HG03097 (cell line): Measurements from ENCODE around the gene STYX.
A peak's percentile ranks its signal among the peaks of the same experiment; 100 is the strongest.

ENCODE experiments used
- ATAC-seq: cut with Tn5 transposase; IDR thresholded peaks from one replicate; pipeline ENCODE4 v1.9.1; 2021; ENCODE audit not compliant: unreplicated experiment, low FRiP score

The STYX gene

DNA sequence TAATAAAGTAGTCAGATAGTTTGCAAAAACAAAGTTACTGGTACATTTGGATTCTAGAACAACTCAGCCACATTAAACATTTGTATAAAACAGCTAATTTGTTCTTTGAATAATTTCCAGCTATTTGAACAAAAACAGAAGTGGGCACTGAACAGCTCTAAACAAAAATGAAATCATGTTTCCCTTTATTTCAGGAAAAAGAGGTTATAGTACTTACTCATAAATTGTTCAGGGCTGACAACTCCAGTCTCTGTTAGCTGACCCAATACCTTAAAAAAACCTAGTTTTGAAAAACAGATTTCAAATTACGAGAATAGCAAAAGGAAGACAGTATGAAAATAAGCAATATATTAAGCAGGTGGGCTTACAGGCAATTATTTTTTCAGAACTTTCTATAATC, 53.2 kb downstream of the STYX start:
- no peak for ATAC-seq

DNA sequence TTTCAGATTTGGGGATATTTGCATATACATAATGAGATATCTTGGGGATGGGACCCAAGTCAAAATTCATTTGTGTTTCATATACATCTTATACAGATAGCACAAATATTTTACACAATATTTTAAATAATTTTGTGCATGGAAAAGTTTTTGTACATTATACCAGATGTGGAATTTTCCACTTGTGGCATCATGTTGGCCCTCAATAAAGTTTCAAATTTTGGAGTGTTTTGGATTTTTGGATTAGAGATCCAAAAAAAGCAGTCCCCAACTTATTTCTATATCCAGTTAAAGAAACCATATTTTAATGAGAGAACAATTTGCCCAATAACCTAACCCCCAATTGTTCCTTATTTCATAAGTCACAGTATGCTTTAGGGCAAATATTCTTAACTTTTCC, 56.9 kb downstream of the STYX start:
- ATAC-seq = no peak

DNA sequence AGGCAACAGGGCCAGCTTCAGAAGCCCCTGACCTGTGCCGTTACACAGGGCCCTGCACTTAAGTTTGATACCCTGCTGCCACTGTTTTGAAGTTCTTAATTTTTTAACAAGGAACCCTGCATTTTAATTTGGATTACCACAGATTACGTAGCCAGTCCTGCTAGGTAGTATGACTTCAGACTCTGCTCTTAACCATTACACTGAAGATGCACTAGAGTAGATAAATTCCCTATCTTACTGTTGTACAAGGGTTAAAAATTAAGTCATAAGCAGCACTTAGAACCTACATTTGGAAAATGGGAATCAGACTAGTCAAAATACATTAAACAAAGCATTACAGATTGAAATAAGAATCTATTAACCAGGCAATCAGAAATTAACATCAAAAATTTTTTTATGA, 59.2 kb downstream of the STYX start:
- no peak for ATAC-seq

DNA sequence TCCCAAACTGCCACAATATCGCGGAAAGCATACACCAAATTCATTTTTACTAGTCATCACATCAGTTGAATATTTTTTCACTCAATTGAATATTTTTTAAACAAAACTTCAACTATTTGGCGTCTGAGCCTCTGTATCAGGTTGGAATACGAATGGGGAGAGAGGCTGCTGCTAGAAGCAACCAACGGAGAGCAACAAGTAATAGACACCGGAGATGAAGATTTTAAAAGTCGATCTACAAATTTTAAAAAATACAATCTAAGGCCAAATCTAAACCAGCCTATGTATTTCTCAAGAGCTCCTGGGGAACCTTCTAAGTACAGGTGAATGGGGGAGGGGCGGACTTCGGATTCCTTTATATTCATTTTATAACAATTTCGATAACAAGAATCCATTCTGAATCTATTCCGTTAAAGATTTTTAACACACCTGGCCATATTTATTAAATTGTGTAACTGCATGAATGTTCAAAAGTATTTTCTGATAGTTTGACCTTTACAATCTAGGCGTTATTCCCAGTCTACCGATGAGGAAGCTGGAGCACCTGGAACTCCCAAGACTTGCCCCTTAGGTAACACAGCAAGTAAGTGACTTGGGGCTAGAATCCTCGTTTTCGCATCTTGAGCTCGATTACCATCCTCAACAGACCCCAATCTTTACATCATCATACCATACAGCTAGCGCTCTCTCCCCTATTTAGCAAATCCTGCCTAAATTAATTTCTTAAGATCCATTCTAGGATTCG, 60.2 kb downstream of the STYX start:
- no peak for ATAC-seq

DNA sequence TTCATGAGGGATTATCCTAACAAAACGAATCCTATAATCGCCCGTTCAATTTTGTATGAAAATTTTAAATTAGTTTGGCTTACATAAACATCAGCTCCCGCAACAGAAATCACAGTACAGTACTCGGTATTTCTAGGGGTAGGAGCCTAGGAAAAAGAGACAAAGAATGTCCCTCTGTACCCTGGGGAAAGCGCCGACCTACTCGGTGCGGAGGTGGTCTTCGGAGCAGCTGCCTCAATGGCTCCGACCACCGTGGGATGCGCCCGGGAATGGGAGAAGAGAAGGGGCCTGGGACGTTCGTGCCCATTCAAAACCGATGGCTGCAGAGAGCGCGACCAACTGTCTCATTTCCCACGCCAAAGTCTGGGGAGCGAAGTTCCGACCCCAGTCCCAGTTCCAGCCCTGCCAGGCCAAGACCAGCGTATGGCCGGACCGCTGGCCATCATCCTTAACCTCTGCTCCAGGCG, 60.8 kb downstream of the STYX start:
- ATAC-seq = no peak

DNA sequence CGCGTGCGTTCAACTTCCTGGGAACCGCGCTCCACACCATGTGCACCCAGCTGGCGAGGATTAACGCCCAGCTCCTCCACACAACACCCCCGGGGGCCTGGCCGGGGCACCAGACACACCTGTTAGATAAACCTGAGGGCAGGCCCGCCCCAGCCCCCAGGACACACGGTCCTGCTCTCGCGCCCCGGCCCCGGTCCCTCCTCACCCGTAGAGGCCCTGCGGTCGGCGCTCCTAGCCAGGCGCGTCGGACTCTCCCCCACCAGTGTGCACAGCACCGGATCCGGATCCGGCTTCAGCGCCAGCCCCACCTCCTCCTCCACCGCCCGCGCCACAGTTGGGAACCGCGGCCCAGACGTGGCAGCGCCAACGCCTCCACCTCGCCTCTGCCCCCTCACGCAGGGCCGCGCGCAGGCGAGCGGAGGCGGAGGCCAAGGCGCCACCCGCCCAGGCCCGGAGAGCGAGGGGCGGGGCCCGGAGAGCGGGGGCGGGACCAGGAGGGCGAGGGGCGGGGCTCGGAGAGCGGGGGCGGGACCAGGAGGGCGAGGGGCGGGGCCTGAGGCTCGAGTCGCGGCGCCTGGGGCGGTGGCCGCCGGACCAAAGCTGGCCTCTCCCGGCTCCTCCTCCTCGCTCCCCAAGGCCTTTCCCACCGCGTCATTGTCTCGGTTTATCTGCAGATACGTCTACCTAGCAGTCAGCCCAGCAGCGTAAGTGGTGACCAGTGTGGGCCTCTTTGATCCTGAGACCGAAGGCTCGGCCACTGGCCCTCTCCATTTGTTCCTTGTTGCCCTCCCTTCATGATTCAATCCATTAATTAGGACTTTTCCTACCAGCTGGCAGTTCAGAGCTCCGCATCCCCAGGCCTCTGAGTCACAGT, 61.5 kb downstream of the STYX start, which contains the start of gene GNPNAT1:
Gene GNPNAT1 (minus strand): TSS at position 385 of the 874 bp plus-strand sequence. CDS start 6,957 bp downstream, outside the sequence.
- peak; percentile 93 for ATAC-seq

DNA sequence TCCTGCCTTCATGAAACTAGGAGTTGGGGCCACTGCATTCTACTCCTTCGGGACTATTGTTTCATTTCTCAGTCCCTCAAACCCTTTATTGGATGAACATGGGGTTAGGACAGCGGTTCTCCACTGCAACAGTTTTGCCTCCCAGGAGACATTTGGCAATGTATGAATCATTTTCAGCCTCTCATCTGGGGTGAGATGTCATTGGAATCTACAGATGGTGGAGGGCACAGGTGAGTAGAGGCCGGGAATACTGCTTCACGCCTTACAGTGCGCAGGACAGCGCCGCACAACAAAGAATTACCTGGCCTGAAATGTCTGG, 62.1 kb downstream of the STYX start:
- ATAC-seq = no peak

DNA sequence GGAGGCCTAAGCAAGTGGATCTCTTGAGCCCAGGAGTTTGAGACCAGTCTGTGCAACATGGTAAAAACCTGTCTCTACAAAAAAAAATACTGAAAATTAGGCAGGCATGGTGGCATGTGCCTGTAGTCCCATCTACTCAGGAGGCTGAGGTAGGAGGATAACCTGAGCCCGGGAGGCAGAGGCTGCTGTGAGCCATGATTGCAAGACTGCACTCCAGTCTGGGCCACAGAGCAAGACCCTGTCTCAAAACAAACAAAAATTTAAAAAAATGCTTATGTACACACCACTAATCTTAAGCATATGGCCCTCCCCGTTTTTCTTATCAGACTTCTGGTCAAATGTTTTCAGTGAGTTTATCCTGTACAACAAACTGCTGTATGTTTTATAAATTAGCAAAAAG, 63.1 kb downstream of the STYX start:
- no peak for ATAC-seq

DNA sequence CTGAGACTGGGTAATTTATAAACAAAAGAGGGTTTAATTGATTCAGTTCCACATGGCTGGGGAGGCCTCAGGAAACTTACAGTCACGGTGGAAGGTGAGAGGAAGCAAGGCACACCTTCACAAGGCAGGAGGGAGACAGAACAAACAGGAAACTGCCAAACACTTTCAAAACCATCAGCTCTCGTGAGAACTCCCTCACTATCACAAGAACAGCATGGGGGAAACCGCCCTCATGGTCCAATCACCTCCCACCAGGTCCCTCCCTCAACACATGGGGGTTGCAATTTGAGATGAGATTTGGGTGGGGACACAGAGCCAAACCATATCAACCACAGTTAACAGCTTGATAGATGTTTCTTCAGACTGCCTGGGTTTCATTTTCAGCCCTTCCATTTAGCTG, 67.7 kb downstream of the STYX start:
- no peak for ATAC-seq

DNA sequence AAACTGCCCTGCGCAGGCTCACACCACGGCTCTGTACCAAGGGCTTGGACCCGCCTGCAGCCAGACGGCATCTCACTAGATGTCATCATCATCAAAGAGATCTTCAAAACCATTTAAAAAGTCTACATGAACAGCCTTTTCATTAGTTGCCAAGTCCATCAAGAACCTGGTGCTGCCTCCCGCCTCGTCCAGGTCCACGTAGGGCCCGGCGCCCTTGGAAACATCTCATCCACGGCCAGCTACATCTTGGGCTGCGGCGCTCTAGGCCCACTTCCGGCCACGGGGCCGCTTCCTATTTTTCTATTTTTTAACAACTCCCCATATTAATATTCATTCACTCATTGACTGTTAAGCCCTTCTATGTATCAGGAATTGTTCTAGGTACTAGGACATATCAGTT, 68.9 kb downstream of the STYX start:
- no peak for ATAC-seq

DNA sequence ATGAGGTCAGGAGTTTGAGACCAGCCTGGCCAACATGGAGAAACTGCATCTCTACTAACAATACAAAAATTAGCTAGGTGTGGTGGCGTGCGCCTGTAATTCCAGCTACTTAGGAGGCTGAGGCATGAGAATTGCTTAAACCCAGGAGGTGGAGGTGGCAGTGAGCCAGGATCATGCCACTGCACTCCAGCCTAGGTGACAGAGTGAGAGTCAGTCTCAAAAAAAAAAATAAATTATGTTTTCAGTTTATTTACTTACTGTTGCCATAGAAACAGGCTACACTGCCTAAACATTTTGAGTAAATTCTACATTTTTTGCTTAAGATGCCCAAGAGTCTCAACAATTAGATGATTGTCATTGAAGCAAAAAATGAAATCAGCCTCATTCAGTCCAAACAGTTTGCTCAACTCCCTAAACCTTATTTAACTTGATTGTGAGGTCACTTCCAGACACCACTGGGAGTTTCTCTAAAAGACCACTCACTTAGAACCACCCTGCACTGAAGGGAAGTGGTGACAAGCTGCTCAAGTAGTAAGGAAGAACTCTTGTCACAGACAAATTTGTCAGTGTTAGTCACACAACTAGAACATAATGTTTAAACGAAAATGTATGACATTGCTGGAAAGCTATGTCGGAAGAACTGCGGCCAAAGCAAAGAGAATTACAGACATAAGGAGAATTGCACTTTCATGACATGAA, 71.2 kb downstream of the STYX start:
- no peak for ATAC-seq

DNA sequence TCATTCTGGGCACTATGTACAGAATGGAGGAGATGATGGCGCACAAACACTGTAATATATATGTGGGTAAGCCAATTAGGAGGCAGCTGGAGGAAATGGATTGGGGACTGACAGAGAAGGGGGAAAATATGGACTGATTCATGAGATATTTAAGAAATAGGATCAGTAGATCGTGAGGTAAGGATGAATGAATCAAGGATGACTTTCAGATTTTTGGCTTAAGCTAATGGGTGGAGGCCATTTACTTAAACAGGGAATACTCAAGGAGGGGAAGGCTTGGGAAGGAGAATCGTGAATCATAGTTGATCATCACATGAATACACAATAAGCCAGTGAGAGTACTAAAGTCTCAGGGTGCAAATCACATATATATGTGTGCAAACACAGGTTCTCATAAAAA, 72.6 kb downstream of the STYX start:
- ATAC-seq = no peak

DNA sequence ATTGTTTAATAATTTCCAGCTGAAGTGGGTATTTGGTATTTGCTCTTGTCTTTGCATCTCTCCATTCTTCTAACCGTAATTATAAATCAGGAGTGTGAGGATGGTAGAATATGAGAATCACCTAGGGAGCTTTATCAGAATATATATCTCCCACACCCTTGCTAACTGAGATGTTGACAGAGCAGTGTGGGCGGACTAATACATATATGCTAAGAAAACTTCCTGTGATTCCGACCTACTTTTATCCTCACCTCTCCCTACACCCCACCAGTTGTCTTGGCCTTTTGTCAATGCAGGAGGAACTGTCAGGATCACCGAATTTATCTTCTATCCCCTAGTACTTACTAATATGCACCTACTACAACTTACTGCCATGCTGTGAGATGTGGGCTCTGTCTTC, 76.1 kb downstream of the STYX start:
- ATAC-seq = no peak

DNA sequence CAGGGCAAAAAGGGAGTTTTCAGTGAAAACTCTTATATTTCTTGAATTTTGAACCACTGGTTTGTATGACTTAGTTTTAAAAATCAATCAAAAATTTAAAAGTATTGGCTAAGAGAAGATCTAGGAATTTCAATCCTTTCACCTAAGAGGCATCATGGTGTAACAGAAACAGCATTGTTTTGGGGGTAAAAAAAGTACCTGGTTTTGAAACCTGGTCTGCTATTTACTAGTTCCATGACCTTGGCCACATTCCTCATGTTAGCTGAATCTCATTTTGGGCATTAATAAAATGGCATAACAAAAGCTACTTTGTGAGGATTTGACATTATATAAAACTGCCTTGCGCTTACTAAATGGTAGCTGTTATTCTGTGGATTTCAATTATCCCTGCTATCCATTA, 78.1 kb downstream of the STYX start:
- no peak for ATAC-seq

DNA sequence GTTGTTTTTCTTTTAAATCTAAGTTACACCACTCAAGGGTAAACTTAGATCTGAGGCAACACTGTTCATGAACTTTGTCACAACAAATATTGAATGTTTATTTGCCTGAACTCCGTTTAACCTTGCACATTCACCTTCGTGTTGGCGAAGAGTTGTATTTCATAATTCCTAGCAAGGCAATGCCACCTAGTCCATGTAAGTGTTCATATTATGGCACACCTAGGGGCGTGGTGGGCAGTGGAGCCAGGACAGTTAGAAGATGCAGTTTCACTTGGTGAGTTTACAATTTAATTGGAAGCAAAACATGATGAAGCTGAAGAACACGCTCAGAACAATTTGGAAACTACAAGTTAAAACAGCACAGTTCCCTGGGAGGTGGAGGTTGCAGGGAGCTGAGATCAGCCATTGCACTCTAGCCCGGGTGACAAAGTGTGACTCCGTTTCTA, 91.9 kb downstream of the STYX start:
- ATAC-seq = no peak

DNA sequence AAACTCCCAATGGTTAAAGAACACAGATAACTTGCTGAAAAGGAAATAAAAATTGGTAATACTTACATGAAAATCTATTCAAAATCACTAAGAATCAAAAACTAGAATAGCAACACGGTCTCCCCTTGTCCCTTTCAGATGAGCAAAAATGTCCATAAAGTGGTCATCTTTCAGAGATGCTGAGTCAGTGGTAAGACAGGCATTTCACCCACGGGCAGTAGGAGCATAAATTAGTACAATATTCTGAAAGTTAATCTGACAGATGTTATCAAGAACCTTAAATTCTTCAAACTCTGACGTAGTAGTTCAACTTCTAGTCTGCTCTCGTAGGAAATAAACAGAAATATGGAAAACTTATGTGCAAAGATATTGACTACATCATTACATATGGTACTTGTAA, 94.5 kb downstream of the STYX start:
- no peak for ATAC-seq
